Inferior parietal cortex (tissue), 1 donor: ENCODE measurements around the gene KLHDC8A.
A peak's percentile ranks its signal among the peaks of the same experiment; 100 is the strongest.
"Not testable (repeated sequence)": the region's sequence is repeated elsewhere in the genome, so short reads cannot be mapped to it uniquely, and the experiment has no call there.

Source experiments
- DNase-seq: peaks from one replicate; pipeline ENCODE4 v3.0.0-alpha.2; 2016; ENCODE audit errors: extremely low spot score

The KLHDC8A gene, protein sequence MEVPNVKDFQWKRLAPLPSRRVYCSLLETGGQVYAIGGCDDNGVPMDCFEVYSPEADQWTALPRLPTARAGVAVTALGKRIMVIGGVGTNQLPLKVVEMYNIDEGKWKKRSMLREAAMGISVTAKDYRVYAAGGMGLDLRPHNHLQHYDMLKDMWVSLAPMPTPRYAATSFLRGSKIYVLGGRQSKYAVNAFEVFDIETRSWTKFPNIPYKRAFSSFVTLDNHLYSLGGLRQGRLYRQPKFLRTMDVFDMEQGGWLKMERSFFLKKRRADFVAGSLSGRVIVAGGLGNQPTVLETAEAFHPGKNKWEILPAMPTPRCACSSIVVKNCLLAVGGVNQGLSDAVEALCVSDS

GRCh38 chr1:205356440-205357139, at the start of gene KLHDC8A:
Gene KLHDC8A (minus strand): TSS chr1:205356922. CDS start chr1:205343604, 13,318 bp downstream.
- DNase-seq, result no peak

DNA sequence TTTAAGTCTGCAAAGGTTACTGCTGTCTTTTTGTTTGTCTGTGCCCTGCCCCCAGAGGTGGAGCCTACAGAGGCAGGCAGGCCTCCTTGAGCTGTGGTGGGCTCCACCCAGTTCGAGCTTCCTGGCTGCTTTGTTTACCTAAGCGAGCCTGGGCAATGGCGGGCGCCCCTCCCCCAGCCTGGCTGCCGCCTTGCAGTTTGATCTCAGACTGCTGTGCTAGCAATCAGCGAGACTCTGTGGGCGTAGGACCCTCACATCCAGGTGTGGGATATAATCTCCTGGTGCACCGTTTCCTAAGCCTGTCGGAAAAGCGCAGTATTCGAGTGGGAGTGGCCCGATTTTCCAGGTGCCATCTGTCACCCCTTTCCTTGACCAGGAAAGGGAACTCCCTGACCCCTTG, 49.5 kb upstream of the KLHDC8A start:
- not testable (repeated sequence) for DNase-seq

- not testable (repeated sequence) for DNase-seq
Observed at GRCh38 chr1:205404484-205404883, 47.8 kb upstream of the KLHDC8A start.

GRCh38 chr1:205398586-205398985, 41.9 kb upstream of the KLHDC8A start:
- DNase-seq, result no peak

DNA sequence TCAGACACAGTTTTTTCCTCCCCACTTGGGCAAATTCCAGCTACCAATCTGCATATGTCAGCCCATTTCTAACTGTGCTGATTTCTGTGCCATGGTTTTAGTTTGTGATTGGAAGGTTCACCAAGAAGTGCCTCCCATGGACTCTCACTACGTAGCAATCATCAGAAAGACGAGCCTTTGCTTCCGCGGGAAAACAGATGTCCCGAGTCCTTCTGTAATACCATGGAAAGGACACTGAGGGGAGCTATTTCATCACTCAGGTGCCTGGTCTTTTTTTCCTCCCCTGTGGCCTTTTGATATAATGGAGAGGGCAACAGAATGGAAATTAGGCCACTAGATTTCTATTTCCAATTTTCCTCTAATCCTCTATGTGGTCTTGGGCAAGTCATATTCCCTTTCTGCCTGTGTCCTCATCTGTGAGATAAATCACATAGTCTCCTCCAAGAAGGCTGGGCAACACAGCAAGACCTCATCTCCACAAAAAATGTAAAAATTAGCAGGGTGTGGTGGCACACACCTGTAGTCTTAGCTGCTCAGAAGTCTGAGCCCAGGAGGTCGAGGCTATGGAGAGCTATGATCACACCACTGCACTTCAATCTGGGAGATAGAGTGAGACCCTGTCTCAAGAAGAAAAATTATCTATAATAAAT, 40.4 kb upstream of the KLHDC8A start:
- DNase-seq, result peak; percentile 70

DNA sequence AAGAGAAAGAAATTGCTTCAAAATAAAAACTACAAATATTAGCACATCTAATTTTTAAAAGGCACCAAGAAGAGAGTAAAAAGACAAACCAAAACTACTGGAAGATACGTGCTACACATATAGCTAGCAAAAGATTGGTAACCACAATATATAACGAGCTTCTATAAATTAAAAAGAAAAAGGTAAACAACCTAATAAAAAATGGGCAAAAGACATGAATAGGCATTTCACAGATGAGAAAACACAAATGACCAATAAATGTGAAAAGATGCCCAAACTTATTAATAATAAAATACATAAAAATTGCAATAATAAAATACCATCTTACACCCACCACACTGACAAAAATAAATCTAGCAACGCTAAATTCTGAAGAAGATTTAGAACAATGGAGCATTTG, 38.9 kb upstream of the KLHDC8A start:
- DNase-seq, result no peak

DNA sequence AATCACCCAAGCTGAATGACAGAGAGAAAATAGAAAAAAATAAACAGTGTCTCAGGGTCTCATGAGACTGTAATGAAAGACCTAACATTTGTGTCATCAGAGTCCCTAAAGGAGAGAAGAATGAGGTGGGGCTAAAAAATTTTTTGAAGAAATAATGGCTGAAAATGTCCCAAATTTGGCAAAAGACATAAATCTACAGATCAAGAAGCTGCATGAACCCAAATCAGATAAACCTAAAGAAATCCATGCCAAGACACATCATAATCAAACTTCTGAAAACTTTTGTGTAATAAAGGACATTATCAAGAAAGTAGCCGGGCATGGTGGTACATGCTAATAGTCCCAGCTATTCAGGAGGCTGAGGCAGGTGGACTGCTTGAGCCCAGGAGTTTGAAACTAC, 35.9 kb upstream of the KLHDC8A start:
- DNase-seq, result no peak

DNA sequence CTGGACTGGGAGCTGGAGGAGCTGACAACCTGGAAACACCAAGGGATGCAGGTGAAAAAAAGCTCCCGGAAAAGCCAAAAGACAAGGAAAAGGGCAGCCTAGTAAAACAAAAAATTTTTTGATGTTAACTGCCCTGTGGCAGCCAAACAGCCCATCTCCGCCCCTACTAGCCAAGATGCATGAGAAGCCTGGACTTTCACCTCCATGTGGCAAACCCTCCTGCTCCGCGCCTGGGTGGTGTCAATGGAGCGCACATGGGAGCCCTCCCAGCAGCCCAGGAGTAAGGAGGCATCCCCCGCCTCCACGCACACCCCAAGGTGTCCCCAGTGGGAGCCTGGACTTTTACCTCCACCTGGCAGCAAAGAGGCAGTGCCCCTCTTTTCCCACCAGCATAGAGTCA, 34.7 kb upstream of the KLHDC8A start:
- DNase-seq, result no peak

GRCh38 chr1:205387845-205388244, 31.1 kb upstream of the KLHDC8A start:
- no peak for DNase-seq

- not testable (repeated sequence) for DNase-seq
Observed at GRCh38 chr1:205382990-205383389, 26.3 kb upstream of the KLHDC8A start.

DNA sequence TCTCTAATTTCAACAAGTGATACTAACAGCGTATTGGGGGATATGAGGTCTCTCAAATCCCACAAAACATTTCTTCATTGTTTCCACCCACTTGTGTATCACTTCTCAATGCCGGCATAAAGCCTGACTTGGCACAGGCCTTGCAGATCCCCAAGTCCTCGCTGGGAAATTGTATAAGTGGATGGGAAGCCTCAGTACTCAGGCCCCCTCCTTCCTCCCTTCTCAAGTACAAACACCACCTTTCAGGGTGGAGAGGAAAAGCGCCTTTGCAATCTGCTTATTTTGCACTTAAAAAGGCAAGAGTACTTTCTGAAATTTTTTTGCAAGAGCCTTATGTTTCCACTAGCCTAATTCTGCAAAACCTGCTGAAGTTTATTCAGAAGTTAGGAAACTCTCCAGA, 25.8 kb upstream of the KLHDC8A start:
- peak; percentile 58 for DNase-seq

GRCh38 chr1:205381305-205381704, 24.6 kb upstream of the KLHDC8A start:
- DNase-seq, result no peak

DNA sequence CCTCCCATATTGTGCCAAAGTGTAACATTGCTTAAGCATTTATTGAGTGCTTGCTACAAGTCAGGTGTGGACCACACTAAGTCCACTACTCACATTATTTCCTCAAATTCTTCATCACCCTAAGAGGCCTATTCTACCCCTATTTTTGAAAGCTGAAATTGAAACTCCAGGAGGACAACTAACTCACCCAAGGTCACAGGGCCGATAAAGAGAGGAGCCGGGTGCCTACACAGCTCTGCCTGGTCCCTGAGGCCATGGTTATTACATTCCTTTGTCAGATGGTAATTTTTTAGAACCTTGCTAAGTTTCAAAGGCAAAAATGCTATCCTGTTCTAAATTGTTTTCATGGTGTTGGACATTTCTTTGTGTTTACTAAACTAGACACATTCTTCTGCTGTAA, 24.2 kb upstream of the KLHDC8A start:
- DNase-seq, result no peak

GRCh38 chr1:205379056-205379455, 22.3 kb upstream of the KLHDC8A start:
- no peak for DNase-seq

DNA sequence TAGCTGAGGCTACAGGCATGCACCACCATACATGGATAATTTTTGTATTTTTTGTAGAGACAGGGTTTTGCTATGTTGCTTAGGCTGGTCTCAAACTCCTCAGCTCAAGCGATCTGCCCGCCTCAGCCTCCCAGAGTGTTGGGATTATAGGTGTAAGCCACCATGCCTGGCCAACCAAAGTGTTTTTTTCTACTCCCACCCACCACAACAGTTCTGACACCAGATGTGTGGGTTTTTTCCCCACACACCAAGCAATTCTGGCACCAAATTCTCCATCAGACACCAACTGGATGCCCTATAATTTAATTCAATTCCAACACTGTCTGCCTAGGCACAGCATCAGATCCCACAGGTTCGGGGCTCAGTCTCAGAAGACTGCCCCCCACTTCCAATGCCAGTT, 20.6 kb upstream of the KLHDC8A start:
- DNase-seq, result no peak

- no peak for DNase-seq
Observed at GRCh38 chr1:205376739-205377138, 20.0 kb upstream of the KLHDC8A start.

GRCh38 chr1:205375835-205376545, 19.3 kb upstream of the KLHDC8A start:
- DNase-seq, result peak; percentile 57

DNA sequence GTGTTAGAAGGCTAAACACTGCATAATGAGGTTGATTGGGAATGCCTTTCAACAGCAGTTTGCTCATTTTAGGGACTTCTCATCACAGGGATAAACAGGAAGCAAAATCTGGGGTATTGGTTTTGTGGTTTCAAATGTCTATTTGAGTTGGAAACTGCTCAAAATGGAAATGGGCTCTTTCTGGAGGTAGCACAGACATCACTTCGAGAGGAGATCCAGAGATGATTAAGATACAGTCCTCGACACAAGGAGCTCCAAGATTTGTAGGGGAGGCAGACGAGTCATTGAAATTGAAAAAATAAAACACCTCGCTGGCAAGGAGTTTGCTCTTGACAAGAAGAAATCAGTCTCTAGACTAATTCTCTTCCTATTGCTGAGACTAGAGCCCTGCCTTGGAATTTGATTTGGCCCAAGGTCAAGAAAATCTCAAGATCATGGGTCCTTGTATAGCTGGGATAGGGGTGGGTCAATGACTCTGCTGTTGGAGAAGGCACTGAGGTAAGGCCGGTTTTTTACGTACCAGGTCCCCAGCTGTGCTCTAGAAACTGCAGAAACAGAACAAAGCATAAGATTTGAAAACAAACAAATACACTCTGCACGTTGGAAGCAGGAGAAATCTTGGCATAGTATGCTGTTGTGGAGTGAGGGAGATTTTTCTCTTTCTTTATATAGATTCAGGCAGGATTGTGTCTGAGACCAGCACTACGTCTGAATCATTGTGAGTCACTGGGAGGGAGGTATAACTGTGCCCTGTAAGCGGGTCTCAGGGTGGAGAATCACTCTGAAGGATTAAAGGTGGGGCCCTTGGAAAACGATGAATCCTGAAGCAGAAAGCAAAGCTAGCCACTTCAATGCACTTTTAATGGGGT, 17.7 kb upstream of the KLHDC8A start:
- DNase-seq, result no peak

GRCh38 chr1:205373798-205374175, 17.1 kb upstream of the KLHDC8A start:
- no peak for DNase-seq

DNA sequence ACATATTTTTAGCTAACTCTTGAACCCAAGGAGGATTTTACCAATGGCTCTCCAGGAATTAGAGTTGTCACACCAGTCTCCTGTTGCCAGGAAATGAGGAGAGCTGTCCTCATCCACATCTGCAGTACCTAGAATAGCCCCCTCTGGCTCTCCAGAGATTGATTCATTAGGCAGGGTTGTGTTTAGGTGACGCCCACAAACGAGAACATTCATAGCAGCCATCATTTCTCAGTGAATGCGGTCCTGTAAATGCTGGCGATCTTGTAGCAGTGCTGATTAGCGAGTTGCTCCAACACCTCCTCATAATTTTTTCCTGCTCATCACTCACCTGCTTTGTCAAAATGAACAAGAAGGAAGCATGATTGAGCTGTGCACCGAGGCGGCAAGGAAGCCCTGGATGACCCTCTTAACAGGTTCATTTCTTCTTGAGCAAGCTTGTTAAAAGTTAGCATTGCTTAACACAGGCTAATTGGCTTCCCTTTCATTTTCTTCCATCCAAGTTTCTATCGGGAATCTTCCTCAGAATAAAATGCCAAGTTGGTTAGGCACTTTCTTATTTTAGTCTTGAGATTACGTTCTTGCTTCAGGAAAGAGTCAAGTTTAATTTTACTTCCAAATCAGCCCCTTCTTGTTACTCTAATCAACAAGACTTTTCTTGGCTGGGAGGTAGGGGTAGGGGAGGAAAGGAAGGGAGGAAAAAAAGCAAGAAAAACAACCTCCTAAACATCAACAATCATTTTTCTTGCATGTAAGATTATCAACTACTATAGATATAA, 16.5 kb upstream of the KLHDC8A start:
- DNase-seq, result no peak
